Nephron (organoid): ENCODE data around the gene RFX2.

ENCODE experiments used
- H3K27ac Mint-ChIP-seq, 3 experiments: 2 replicates each; pipeline ENCODE4 v1.8.0; 2020; ENCODE audit warnings: mixed read lengths in 3 of 3, mild to moderate bottlenecking in 2 of 3, moderate library complexity in 1 of 3
- H3K27me3 Mint-ChIP-seq: 2 replicates; pipeline ENCODE4 v1.8.0; 2021; ENCODE audit warnings: low read depth, mild to moderate bottlenecking, moderate library complexity, mixed read lengths
- H3K36me3 Mint-ChIP-seq: 2 replicates; pipeline ENCODE4 v1.8.0; 2020; ENCODE audit warnings: low read depth, mixed read lengths
- H3K4me1 Mint-ChIP-seq: 2 replicates; pipeline ENCODE4 v1.8.0; 2020; ENCODE audit warnings: mixed read lengths
- H3K4me3 Mint-ChIP-seq, 3 experiments: 2 replicates each; pipeline ENCODE4 v1.8.0; 2020; ENCODE audit warnings: mild to moderate bottlenecking in 3 of 3, mixed read lengths in 3 of 3, moderate library complexity in 2 of 3
- H3K9me3 Mint-ChIP-seq: 2 replicates; pipeline ENCODE4 v1.8.0; 2020; ENCODE audit warnings: mixed read lengths
- CTCF ChIP-seq, 3 experiments: fragments of 200-600 bp; sonication (generic); IDR thresholded peaks; one replicate each; pipeline ENCODE4 v1.5.0; 2021; ENCODE audit warnings: antibody characterized with exemption in 3 of 3; ENCODE audit not compliant: unreplicated experiment in 3 of 3

Gene RFX2

GRCh38 chr19:6118043-6118442, 7.7 kb upstream of the RFX2 start:
- no peaks in the 10 kb centered on the region for H3K4me1 Mint-ChIP-seq
- peaks cover 12% of the 10 kb centered on the region for H3K27me3 Mint-ChIP-seq
- peaks cover 3% of the 10 kb centered on the region for H3K36me3 Mint-ChIP-seq
- no peak overlapping the region for H3K27ac Mint-ChIP-seq
- H3K4me3 Mint-ChIP-seq = no peak overlapping the region
- no peak for TF ChIP-seq CTCF (IDR thresholded peaks at IDR 0.05; ENCODE audit: unreplicated experiment in 3 of 3)
- H3K9me3 Mint-ChIP-seq = peaks cover 12% of the 10 kb centered on the region

- Mint-ChIP-seq H3K4me3 (no peak overlapping the region), H3K4me1 (no peaks in the 10 kb centered on the region), H3K27me3 (peaks cover 10% of the 10 kb centered on the region), H3K9me3 (peaks cover 12% of the 10 kb centered on the region), H3K36me3 (peaks cover 3% of the 10 kb centered on the region), H3K27ac (no peak overlapping the region)
- TF ChIP-seq CTCF (IDR thresholded peaks at IDR 0.05; ENCODE audit: unreplicated experiment in 3 of 3) = no peak
Measured at GRCh38 chr19:6117534-6117933, 7.2 kb upstream of the RFX2 start.

- peaks cover 9% of the 10 kb centered on the region for H3K27me3 Mint-ChIP-seq
- H3K4me3 Mint-ChIP-seq = no peak overlapping the region
- TF ChIP-seq CTCF (IDR thresholded peaks at IDR 0.05; ENCODE audit: unreplicated experiment in 3 of 3) = no peak
- no peak overlapping the region for H3K27ac Mint-ChIP-seq
- no peaks in the 10 kb centered on the region for H3K4me1 Mint-ChIP-seq
- H3K36me3 Mint-ChIP-seq = peaks cover 3% of the 10 kb centered on the region
- peaks cover 12% of the 10 kb centered on the region for H3K9me3 Mint-ChIP-seq
Measured at GRCh38 chr19:6116749-6117430, 6.6 kb upstream of the RFX2 start.

GRCh38 chr19:6115992-6116391, 5.7 kb upstream of the RFX2 start:
- TF ChIP-seq CTCF (IDR thresholded peaks at IDR 0.05; ENCODE audit: unreplicated experiment in 3 of 3) = no peak
- H3K4me3 Mint-ChIP-seq = no peak overlapping the region
- peaks cover 5% of the 10 kb centered on the region for H3K27me3 Mint-ChIP-seq
- H3K36me3 Mint-ChIP-seq = peaks cover 3% of the 10 kb centered on the region
- H3K27ac Mint-ChIP-seq = no peak overlapping the region
- no peaks in the 10 kb centered on the region for H3K4me1 Mint-ChIP-seq
- H3K9me3 Mint-ChIP-seq = peaks cover 12% of the 10 kb centered on the region

- peaks cover 13% of the 10 kb centered on the region for H3K27me3 Mint-ChIP-seq
- no peaks in the 10 kb centered on the region for H3K36me3 Mint-ChIP-seq
- H3K27ac Mint-ChIP-seq = no peak overlapping the region
- H3K4me3 Mint-ChIP-seq = no peak overlapping the region
- peaks cover 10% of the 10 kb centered on the region for H3K4me1 Mint-ChIP-seq
- peaks cover 5% of the 10 kb centered on the region for H3K9me3 Mint-ChIP-seq
- no peak for TF ChIP-seq CTCF (IDR thresholded peaks at IDR 0.05; ENCODE audit: unreplicated experiment in 3 of 3)
Measured at GRCh38 chr19:6113616-6114188, 3.4 kb upstream of the RFX2 start.

- peak overlapping the region; percentile 87 to 91 (median 91) for H3K4me3 Mint-ChIP-seq
- H3K4me1 Mint-ChIP-seq = peaks cover 19% of the 10 kb centered on the region
- no peaks in the 10 kb centered on the region for H3K9me3 Mint-ChIP-seq
Measured at GRCh38 chr19:6109947-6110346, 353 bp downstream of the RFX2 start.

More at GRCh38 chr19:6109947-6110346, 353 bp downstream of the RFX2 start:
- Mint-ChIP-seq H3K27me3 (peaks cover 12% of the 10 kb centered on the region), H3K27ac (no peak overlapping the region), H3K36me3 (no peaks in the 10 kb centered on the region)
- TF ChIP-seq CTCF (IDR thresholded peaks at IDR 0.05; ENCODE audit: unreplicated experiment in 3 of 3) = no peak
